NCI-H2081 (cell line): Measurements from ENCODE around the gene WFDC2.

Experiments
- DNase-seq, 2 experiments: peaks; one replicate each; lab custom pipeline; 2025; lab: John Stamatoyannopoulos, UW

The WFDC2 gene

GRCh38 chr20:45497971-45498494, 28.5 kb downstream of the WFDC2 start:
- no peak for DNase-seq

- no peak for DNase-seq
These were observed 30.5 kb downstream of the WFDC2 start for GRCh38 chr20:45500022-45500421.

GRCh38 chr20:45501600-45501999, 32.0 kb downstream of the WFDC2 start:
- DNase-seq = no peak

GRCh38 chr20:45502561-45502960, 33.0 kb downstream of the WFDC2 start:
- no peak for DNase-seq

GRCh38 chr20:45503403-45503802, 33.9 kb downstream of the WFDC2 start:
- DNase-seq = no peak

- no peak for DNase-seq
These were observed 36.8 kb downstream of the WFDC2 start for GRCh38 chr20:45506398-45506797.

GRCh38 chr20:45507011-45507820, 37.7 kb downstream of the WFDC2 start:
- no peak for DNase-seq

- DNase-seq = no peak
These were observed 38.7 kb downstream of the WFDC2 start for GRCh38 chr20:45508068-45508886.

- no peak for DNase-seq
These were observed 39.5 kb downstream of the WFDC2 start for GRCh38 chr20:45509091-45509490.

- DNase-seq = no peak
These were observed 40.8 kb downstream of the WFDC2 start for GRCh38 chr20:45510242-45510862.

- no peak for DNase-seq
These were observed 45.8 kb downstream of the WFDC2 start, which contains the start of gene SPINT3 for GRCh38 chr20:45515147-45515913. SPINT3 (minus strand) TSS chr20:45515622; CDS start chr20:45515608, 14 bp downstream.

- DNase-seq = no peak
These were observed 48.7 kb downstream of the WFDC2 start for GRCh38 chr20:45518282-45518681.

- no peak for DNase-seq
These were observed 54.3 kb downstream of the WFDC2 start for GRCh38 chr20:45523821-45524220.

- no peak for DNase-seq
These were observed 57.7 kb downstream of the WFDC2 start for GRCh38 chr20:45527294-45527693.
